ENCODE data around the gene GOLGA3.

The GOLGA3 gene

DNA sequence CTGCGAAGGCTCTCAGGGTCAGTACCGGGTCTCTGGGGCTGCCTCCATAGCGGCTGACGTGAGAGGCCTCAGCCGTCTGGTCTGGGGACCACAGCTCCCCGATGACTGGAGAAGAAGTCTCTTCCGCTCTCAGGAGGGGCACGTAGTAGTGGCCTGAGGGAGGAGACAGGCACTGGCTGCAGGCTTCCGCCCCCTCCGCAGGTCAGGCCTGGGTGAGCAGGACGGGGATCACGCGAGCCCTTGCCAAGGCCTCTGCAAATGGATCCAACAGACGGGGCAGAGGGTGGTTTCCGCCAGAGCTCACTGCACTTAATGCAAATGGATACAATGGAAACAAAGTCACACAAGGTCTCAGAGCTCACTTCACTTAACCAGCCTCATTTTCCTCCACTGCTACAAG is 91.8 kb downstream of the GOLGA3 start:
- no peak for TF ChIP-seq FOXP2 (optimal IDR thresholded peaks at IDR 0.05; ENCODE audit: borderline replicate concordance, extremely low read depth, extremely low read length, insufficient read depth)
- no peak for TF ChIP-seq TAF1 (IDR thresholded peaks at IDR 0.05; ENCODE audit: borderline replicate concordance, insufficient read depth, low read length)
- no peak for TF ChIP-seq POLR2AphosphoS5 (IDR thresholded peaks at IDR 0.05; ENCODE audit: low read depth, low read length)
- TF ChIP-seq SIN3A (IDR thresholded peaks at IDR 0.05; ENCODE audit: borderline replicate concordance, insufficient read depth, low read length): no peak
- TF ChIP-seq REST (IDR thresholded peaks at IDR 0.05; ENCODE audit: insufficient read depth in 1 of 2, low read depth in 2 of 2, low read length in 2 of 2): no peak

- TF ChIP-seq FOXP2 (optimal IDR thresholded peaks at IDR 0.05; ENCODE audit: borderline replicate concordance, extremely low read depth, extremely low read length, insufficient read depth): no peak
- no peak for TF ChIP-seq REST (IDR thresholded peaks at IDR 0.05; ENCODE audit: insufficient read depth in 1 of 2, low read depth in 2 of 2, low read length in 2 of 2)
- TF ChIP-seq POLR2AphosphoS5 (IDR thresholded peaks at IDR 0.05; ENCODE audit: low read depth, low read length): no peak
- TF ChIP-seq SIN3A (IDR thresholded peaks at IDR 0.05; ENCODE audit: borderline replicate concordance, insufficient read depth, low read length): no peak
- no peak for TF ChIP-seq TAF1 (IDR thresholded peaks at IDR 0.05; ENCODE audit: borderline replicate concordance, insufficient read depth, low read length)
These were observed 92.3 kb downstream of the GOLGA3 start for GRCh38 chr12:132736378-132736777.

DNA sequence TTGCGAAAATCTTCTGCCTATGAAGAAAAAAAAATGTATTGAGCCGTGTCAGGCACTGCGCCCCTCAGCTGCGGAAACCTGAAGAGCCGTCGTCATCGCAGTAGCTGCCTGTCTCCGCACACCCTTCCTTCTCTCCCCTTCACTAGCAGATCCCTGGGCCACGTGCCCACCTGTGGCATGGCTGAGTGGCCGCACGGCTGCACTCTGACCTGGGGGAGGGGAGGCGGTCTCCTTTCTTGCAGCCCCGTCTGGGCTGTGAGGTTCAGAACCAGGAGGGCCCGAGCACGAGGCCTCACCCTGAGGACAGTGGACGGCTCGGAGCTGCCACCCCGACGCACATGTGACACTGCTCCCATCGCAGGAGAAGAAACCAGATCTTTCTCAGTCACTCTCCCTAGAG is 93.2 kb downstream of the GOLGA3 start:
- TF ChIP-seq REST (IDR thresholded peaks at IDR 0.05; ENCODE audit: insufficient read depth in 1 of 2, low read depth in 2 of 2, low read length in 2 of 2): no peak
- TF ChIP-seq SIN3A (IDR thresholded peaks at IDR 0.05; ENCODE audit: borderline replicate concordance, insufficient read depth, low read length): no peak
- TF ChIP-seq TAF1 (IDR thresholded peaks at IDR 0.05; ENCODE audit: borderline replicate concordance, insufficient read depth, low read length): no peak
- TF ChIP-seq FOXP2 (optimal IDR thresholded peaks at IDR 0.05; ENCODE audit: borderline replicate concordance, extremely low read depth, extremely low read length, insufficient read depth): no peak

DNA sequence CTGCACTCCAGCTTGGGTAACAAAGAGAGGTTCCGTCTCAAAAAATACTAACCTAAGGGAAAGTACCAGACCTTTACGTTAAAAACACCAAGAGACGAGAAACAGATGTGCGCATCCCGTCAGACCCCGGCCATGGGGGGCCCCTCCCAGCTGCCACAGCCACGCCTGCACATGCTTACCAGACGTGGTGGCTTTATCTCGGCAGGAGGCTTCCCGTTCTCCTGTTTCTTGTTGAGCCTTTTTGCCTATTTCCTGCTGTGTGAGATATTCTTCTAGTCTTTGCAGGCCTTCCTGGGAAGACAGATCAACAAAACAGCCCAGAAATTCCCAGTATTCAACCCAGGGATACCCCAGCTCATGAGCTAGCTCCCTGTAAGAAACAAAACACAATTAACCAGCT is 94.5 kb downstream of the GOLGA3 start:
- no peak for TF ChIP-seq SIN3A (IDR thresholded peaks at IDR 0.05; ENCODE audit: borderline replicate concordance, insufficient read depth, low read length)
- TF ChIP-seq FOXP2 (optimal IDR thresholded peaks at IDR 0.05; ENCODE audit: borderline replicate concordance, extremely low read depth, extremely low read length, insufficient read depth): no peak
- TF ChIP-seq REST (IDR thresholded peaks at IDR 0.05; ENCODE audit: insufficient read depth in 1 of 2, low read depth in 2 of 2, low read length in 2 of 2): no peak
- no peak for TF ChIP-seq POLR2AphosphoS5 (IDR thresholded peaks at IDR 0.05; ENCODE audit: low read depth, low read length)
- TF ChIP-seq TAF1 (IDR thresholded peaks at IDR 0.05; ENCODE audit: borderline replicate concordance, insufficient read depth, low read length): no peak

- TF ChIP-seq TAF1 (IDR thresholded peaks at IDR 0.05; ENCODE audit: borderline replicate concordance, insufficient read depth, low read length) (no peak), FOXP2 (optimal IDR thresholded peaks at IDR 0.05; ENCODE audit: borderline replicate concordance, extremely low read depth, extremely low read length, insufficient read depth) (no peak), REST (IDR thresholded peaks at IDR 0.05; ENCODE audit: insufficient read depth in 1 of 2, low read depth in 2 of 2, low read length in 2 of 2) (no peak), SIN3A (IDR thresholded peaks at IDR 0.05; ENCODE audit: borderline replicate concordance, insufficient read depth, low read length) (no peak), POLR2AphosphoS5 (IDR thresholded peaks at IDR 0.05; ENCODE audit: low read depth, low read length) (no peak)
These were observed 97.1 kb downstream of the GOLGA3 start for GRCh38 chr12:132731574-132731973.

Measured in PFSK-1 (cell line).